HG03558 (cell line): ENCODE data around the gene AWAT2.
"Not testable (repeated sequence)": the region's sequence is repeated elsewhere in the genome, so short reads cannot be mapped to it uniquely, and the experiment has no call there.

ENCODE experiments used
- ATAC-seq: cut with Tn5 transposase; IDR thresholded peaks from one replicate; pipeline ENCODE4 v1.9.1; 2021; ENCODE audit warnings: moderate number of reproducible peaks; ENCODE audit not compliant: unreplicated experiment; ENCODE audit errors: extremely low read depth

AWAT2 gene

GRCh38 chrX:70001708-70002341 lies 47.9 kb downstream of the AWAT2 start:
- no peak for ATAC-seq

DNA sequence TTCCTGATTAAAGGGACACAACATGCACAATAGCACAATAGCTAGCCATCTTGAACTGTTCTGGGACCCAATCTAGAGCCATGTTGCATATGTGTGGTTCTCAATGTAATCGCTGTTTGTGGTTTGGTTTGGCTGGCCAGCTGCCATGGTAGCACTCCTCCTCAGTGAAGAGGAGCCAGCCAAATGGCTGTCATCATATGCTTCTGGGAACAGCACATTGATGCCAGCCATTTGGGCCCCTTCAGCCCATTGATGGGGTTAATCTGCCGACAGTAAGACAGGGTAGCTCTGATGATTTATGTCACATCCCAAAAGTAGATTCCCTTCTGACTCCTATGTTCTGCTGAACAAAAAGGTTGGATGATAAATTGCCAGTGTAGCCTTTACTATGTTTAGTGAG lies 48.5 kb downstream of the AWAT2 start:
- ATAC-seq: no peak

DNA sequence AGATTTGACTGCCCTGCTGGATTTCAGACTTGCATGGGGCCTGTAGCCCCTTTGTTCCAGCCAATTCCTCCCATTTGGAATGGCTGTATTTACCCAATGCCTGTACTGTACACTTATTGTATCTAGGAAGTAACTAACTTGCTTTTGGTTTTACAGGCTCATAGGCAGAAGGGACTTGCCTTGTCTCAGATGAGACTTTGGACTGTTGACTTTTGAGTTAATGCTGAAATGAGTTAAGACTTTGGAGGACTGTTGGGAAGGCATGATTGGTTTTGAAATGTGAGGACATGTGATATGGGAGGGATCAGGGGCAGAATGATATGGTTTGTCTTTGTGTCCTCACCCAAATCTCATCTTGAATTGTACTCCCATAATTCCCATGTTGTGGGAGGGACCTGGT lies 51.4 kb downstream of the AWAT2 start:
- not testable (repeated sequence) for ATAC-seq

GRCh38 chrX:69996113-69996468 lies 53.6 kb downstream of the AWAT2 start:
- ATAC-seq: no peak

DNA sequence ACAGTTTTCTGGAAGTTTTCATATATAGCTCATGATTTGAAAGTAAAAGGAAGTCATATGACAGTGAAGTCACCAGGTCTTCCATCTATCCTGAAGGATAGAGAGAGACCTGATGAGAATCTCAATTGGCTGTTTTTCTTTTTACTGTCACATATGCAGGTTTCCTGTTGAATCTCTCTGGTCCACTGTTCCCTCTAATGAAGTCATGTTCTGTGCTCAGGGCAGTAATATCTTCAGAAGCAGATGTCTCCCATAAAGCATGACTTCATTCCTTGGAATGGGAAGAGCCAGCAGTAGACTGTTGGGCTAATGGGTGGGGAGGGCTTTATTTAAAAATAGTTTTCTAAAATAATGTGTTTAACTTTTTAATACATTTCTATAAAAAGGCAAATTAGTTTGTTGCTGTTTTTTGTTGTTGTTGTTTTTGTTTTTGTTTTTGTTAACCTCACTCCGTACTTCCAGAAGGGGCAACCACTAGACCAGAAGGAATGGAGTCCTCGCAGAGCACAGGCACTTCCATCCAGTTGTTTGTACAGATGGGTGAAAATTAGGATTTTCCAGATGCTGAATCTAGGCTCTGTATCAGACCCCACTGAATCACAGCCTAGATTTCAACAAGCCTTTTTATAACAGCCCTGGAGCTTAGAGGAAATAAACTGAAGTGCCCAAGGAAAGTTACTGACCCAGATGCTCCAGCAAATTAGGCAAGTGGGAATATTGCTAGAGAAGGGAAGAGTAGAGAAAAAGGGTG lies 54.2 kb downstream of the AWAT2 start:
- no peak for ATAC-seq

GRCh38 chrX:69993494-69993893 lies 56.2 kb downstream of the AWAT2 start:
- no peak for ATAC-seq

DNA sequence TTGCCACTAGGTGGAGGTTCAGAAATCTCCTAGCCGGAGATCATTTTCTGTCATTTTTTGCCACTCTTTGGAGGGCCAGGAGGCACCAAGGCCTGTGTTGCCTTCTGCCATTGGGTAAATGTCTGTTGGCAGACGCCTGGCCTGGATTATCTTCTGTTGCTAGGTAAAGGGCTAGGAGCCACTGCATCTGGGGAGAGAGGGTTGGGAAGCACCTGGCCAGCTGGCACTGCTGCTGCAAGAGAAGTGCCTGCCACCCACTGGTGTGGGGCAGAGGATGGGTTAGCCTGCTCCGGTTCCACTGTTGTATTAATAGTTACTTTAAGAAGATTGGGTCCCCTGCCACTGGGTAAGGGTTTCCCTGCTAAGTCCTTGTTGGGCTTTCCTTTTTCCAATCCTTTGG lies 58.1 kb downstream of the AWAT2 start:
- no peak for ATAC-seq
